Inferior parietal cortex (tissue), 1 donor: Measurements from ENCODE around the gene SMIM28.
"Not testable (repeated sequence)": the region's sequence is repeated elsewhere in the genome, so short reads cannot be mapped to it uniquely, and the experiment has no call there.

Source experiments
- DNase-seq: peaks from one replicate; pipeline ENCODE4 v3.0.0-alpha.2; 2016; ENCODE audit errors: extremely low spot score

Gene SMIM28

GRCh38 chr6:138377844-138378243, at the start of gene SMIM28:
Gene SMIM28, plus strand, starts transcription at chr6:138377905. Its CDS starts 168 bp downstream, at chr6:138378073.
- DNase-seq, result no peak

GRCh38 chr6:138328210-138328609, 49.5 kb upstream of the SMIM28 start:
- no peak for DNase-seq

- no peak for DNase-seq
Observed at GRCh38 chr6:138330763-138331162, 46.9 kb upstream of the SMIM28 start.

GRCh38 chr6:138331444-138331843, 46.3 kb upstream of the SMIM28 start:
- no peak for DNase-seq

- DNase-seq, result no peak
Observed at GRCh38 chr6:138331984-138332383, 45.7 kb upstream of the SMIM28 start.

GRCh38 chr6:138334000-138334399, 43.7 kb upstream of the SMIM28 start:
- no peak for DNase-seq

GRCh38 chr6:138334963-138335362, 42.7 kb upstream of the SMIM28 start:
- DNase-seq, result no peak

GRCh38 chr6:138336221-138336620, 41.5 kb upstream of the SMIM28 start:
- DNase-seq, result no peak

- DNase-seq, result no peak
Observed at GRCh38 chr6:138337076-138337475, 40.6 kb upstream of the SMIM28 start.

GRCh38 chr6:138339024-138339423, 38.7 kb upstream of the SMIM28 start:
- DNase-seq, result no peak

GRCh38 chr6:138341176-138341575, 36.5 kb upstream of the SMIM28 start:
- no peak for DNase-seq

- no peak for DNase-seq
Observed at GRCh38 chr6:138343112-138343511, 34.6 kb upstream of the SMIM28 start.

- DNase-seq, result no peak
Observed at GRCh38 chr6:138345565-138346285, 32.0 kb upstream of the SMIM28 start.

- DNase-seq, result peak; percentile 11
Observed at GRCh38 chr6:138346302-138347195, 31.2 kb upstream of the SMIM28 start.

- no peak for DNase-seq
Observed at GRCh38 chr6:138347864-138348263, 29.8 kb upstream of the SMIM28 start.

GRCh38 chr6:138349891-138350290, 27.8 kb upstream of the SMIM28 start:
- peak; percentile 22 for DNase-seq

- DNase-seq, result no peak
Observed at GRCh38 chr6:138357928-138358327, 19.8 kb upstream of the SMIM28 start.

GRCh38 chr6:138368684-138369083, 9.0 kb upstream of the SMIM28 start:
- DNase-seq, result not testable (repeated sequence)

GRCh38 chr6:138370631-138371451, 6.9 kb upstream of the SMIM28 start:
- DNase-seq, result no peak

- no peak for DNase-seq
Observed at GRCh38 chr6:138371452-138371711, 6.3 kb upstream of the SMIM28 start.

GRCh38 chr6:138371720-138372119, 6.0 kb upstream of the SMIM28 start:
- DNase-seq, result no peak

- no peak for DNase-seq
Observed at GRCh38 chr6:138372711-138373463, 4.8 kb upstream of the SMIM28 start.
